Activated T-cell treated with anti-CD3 and anti-CD28 coated beads for 48 hours (primary cell): Measurements from ENCODE around the gene PLAC8L1.
"Not testable (repeated sequence)": the region's sequence is repeated elsewhere in the genome, so short reads cannot be mapped to it uniquely, and the experiment has no call there.

ENCODE experiments used
- DNase-seq: peaks from one replicate; pipeline ENCODE4 v3.0.0-alpha.2; 2020; ENCODE audit warnings: low read depth

PLAC8L1 gene

GRCh38 chr5:146105477-146105876 is at the start of gene PLAC8L1:
Gene PLAC8L1 (minus strand): TSS chr5:146105577. CDS start chr5:146104311, 1,266 bp downstream.
- no peak for DNase-seq

- no peak for DNase-seq
Observed at GRCh38 chr5:146151970-146152369, 46.6 kb upstream of the PLAC8L1 start.

GRCh38 chr5:146137967-146138403 is 32.6 kb upstream of the PLAC8L1 start:
- DNase-seq = no peak

GRCh38 chr5:146130440-146131045 is 25.2 kb upstream of the PLAC8L1 start:
- DNase-seq = no peak

- no peak for DNase-seq
Observed at GRCh38 chr5:146126068-146126467, 20.7 kb upstream of the PLAC8L1 start.

- no peak for DNase-seq
Observed at GRCh38 chr5:146124580-146124979, 19.2 kb upstream of the PLAC8L1 start.

GRCh38 chr5:146121451-146121850 is 16.1 kb upstream of the PLAC8L1 start:
- not testable (repeated sequence) for DNase-seq

- no peak for DNase-seq
Observed at GRCh38 chr5:146118322-146118721, 12.9 kb upstream of the PLAC8L1 start.

- not testable (repeated sequence) for DNase-seq
Observed at GRCh38 chr5:146117216-146117615, 11.8 kb upstream of the PLAC8L1 start.

- no peak for DNase-seq
Observed at GRCh38 chr5:146116361-146116760, 11.0 kb upstream of the PLAC8L1 start.

GRCh38 chr5:146112476-146112875 is 7.1 kb upstream of the PLAC8L1 start:
- DNase-seq = no peak

GRCh38 chr5:146111409-146111808 is 6.0 kb upstream of the PLAC8L1 start:
- DNase-seq = no peak

- no peak for DNase-seq
Observed at GRCh38 chr5:146109379-146109778, 4.0 kb upstream of the PLAC8L1 start.

GRCh38 chr5:146108870-146109269 is 3.5 kb upstream of the PLAC8L1 start:
- not testable (repeated sequence) for DNase-seq

- no peak for DNase-seq
Observed at GRCh38 chr5:146107901-146108300, 2.5 kb upstream of the PLAC8L1 start.

GRCh38 chr5:146103594-146103993 is 1.8 kb downstream of the PLAC8L1 start:
- DNase-seq = no peak

GRCh38 chr5:146101646-146102045 is 3.7 kb downstream of the PLAC8L1 start:
- no peak for DNase-seq

- no peak for DNase-seq
Observed at GRCh38 chr5:146098047-146098446, 7.3 kb downstream of the PLAC8L1 start.

- DNase-seq = no peak
Observed at GRCh38 chr5:146091881-146092280, 13.5 kb downstream of the PLAC8L1 start.

GRCh38 chr5:146089287-146089686 is 16.1 kb downstream of the PLAC8L1 start:
- DNase-seq = no peak

- DNase-seq = no peak
Observed at GRCh38 chr5:146088098-146088497, 17.3 kb downstream of the PLAC8L1 start.

GRCh38 chr5:146084376-146084775 is 21.0 kb downstream of the PLAC8L1 start:
- no peak for DNase-seq

- no peak for DNase-seq
Observed at GRCh38 chr5:146082798-146083197, 22.6 kb downstream of the PLAC8L1 start.

- DNase-seq = no peak
Observed at GRCh38 chr5:146081556-146081955, 23.8 kb downstream of the PLAC8L1 start.
